Mesenchymal stem cell (in vitro differentiated cells and primary cell): Measurements from ENCODE around the gene VCAN.

ENCODE experiments used
- DNase-seq: peaks from one replicate; pipeline ENCODE4 v3.0.0-alpha.2; 2013
- H2AFZ ChIP-seq: one replicate; pipeline ENCODE4 v1.6.1; 2013; ENCODE audit warnings: low read depth, mild to moderate bottlenecking, control low read depth, inconsistent platforms, low read length, moderate library complexity
- H2AK5ac ChIP-seq: 2 replicates; pipeline ENCODE4 v1.6.1; 2013; ENCODE audit warnings: low read length, moderate library complexity, mild to moderate bottlenecking, inconsistent platforms; ENCODE audit not compliant: severe bottlenecking
- H2BK120ac ChIP-seq: one replicate; pipeline ENCODE4 v1.6.1; 2013; ENCODE audit warnings: low read depth, mild to moderate bottlenecking, inconsistent platforms, low read length, moderate library complexity
- H2BK12ac ChIP-seq, 2 experiments: one replicate each; pipeline ENCODE4 v1.6.1; 2013; ENCODE audit warnings: inconsistent platforms in 2 of 2, low read length in 2 of 2, mild to moderate bottlenecking in 2 of 2, moderate library complexity in 2 of 2, control low read depth in 1 of 2
- H2BK15ac ChIP-seq: one replicate; pipeline ENCODE4 v1.6.1; 2013; ENCODE audit warnings: mild to moderate bottlenecking, low read depth, inconsistent platforms; ENCODE audit not compliant: poor library complexity, severe bottlenecking
- H2BK5ac ChIP-seq: 2 replicates; pipeline ENCODE4 v1.6.1; 2013; ENCODE audit warnings: low read depth, mild to moderate bottlenecking, low read length, control low read depth, inconsistent platforms; ENCODE audit not compliant: poor library complexity, severe bottlenecking
- H3K14ac ChIP-seq, 2 experiments: one replicate each; pipeline ENCODE4 v1.6.1; 2013; ENCODE audit warnings: inconsistent platforms in 2 of 2, low read length in 2 of 2, control low read depth in 1 of 2, mild to moderate bottlenecking in 1 of 2, moderate library complexity in 1 of 2
- H3K18ac ChIP-seq, 2 experiments: one replicate each; pipeline ENCODE4 v1.6.1; 2013; ENCODE audit warnings: inconsistent platforms in 2 of 2, low read length in 2 of 2, control low read depth in 1 of 2, low read depth in 1 of 2, mild to moderate bottlenecking in 1 of 2
- H3K23ac ChIP-seq, 2 experiments: one replicate each; pipeline ENCODE4 v1.6.1; 2013; ENCODE audit warnings: inconsistent platforms in 2 of 2, low read length in 2 of 2, mild to moderate bottlenecking in 2 of 2, moderate library complexity in 2 of 2, control low read depth in 1 of 2
- H3K27ac ChIP-seq: 2 replicates; pipeline ENCODE4 v1.5.1; 2013; ENCODE audit warnings: mild to moderate bottlenecking, moderate library complexity, low read length, control low read depth, inconsistent platforms; ENCODE audit not compliant: poor library complexity, severe bottlenecking
- H3K27me3 ChIP-seq, 2 experiments: 2 replicates each; pipeline versions ENCODE4 v1.6.1 to v1.7.0; 2013; ENCODE audit warnings: low read length in 2 of 2, mild to moderate bottlenecking in 2 of 2, moderate library complexity in 2 of 2, control low read depth in 1 of 2, inconsistent platforms in 1 of 2; ENCODE audit not compliant: control insufficient read depth in 1 of 2, insufficient read depth in 1 of 2
- H3K36me3 ChIP-seq, 2 experiments: 2 replicates each; pipeline versions ENCODE4 v1.6.1 to v1.7.0; 2013; ENCODE audit warnings: low read length in 2 of 2, control low read depth in 1 of 2, inconsistent platforms in 1 of 2, low read depth in 1 of 2, mild to moderate bottlenecking in 1 of 2; ENCODE audit not compliant: insufficient read depth in 2 of 2, control insufficient read depth in 1 of 2
- H3K4ac ChIP-seq, 2 experiments: one replicate each; pipeline ENCODE4 v1.6.1; 2013; ENCODE audit warnings: inconsistent platforms in 2 of 2, low read length in 2 of 2, mild to moderate bottlenecking in 2 of 2, moderate library complexity in 2 of 2, control low read depth in 1 of 2, low read depth in 1 of 2
- H3K4me1 ChIP-seq: 2 replicates; pipeline ENCODE4 v1.6.1; 2013; ENCODE audit warnings: low read depth, low read length, control low read depth; ENCODE audit not compliant: control insufficient read depth, insufficient read depth
- H3K4me2 ChIP-seq: 2 replicates; pipeline ENCODE4 v1.6.1; 2013; ENCODE audit warnings: low read length, mild to moderate bottlenecking, inconsistent platforms; ENCODE audit not compliant: poor library complexity, severe bottlenecking
- H3K4me3 ChIP-seq, 2 experiments: 2 replicates each; pipeline versions ENCODE4 v1.5.1 to v1.7.0; 2013; ENCODE audit warnings: low read length in 2 of 2, mild to moderate bottlenecking in 2 of 2, control low read depth in 1 of 2, low read depth in 1 of 2; ENCODE audit not compliant: insufficient read depth in 1 of 2
- H3K79me1 ChIP-seq: replicated peaks from 2 replicates; pipeline ENCODE4 v1.6.1; 2013; ENCODE audit warnings: mild to moderate bottlenecking, control low read depth, low read length, inconsistent platforms; ENCODE audit not compliant: poor library complexity, severe bottlenecking
- H3K9ac ChIP-seq: 2 replicates; pipeline ENCODE4 v1.7.0; 2013; ENCODE audit warnings: mild to moderate bottlenecking, low read length, moderate library complexity
- H3K9me3 ChIP-seq: 2 replicates; pipeline ENCODE4 v1.7.0; 2013; ENCODE audit warnings: mild to moderate bottlenecking, low read length; ENCODE audit not compliant: control insufficient read depth
- H4K8ac ChIP-seq: one replicate; pipeline ENCODE4 v1.6.1; 2013; ENCODE audit warnings: inconsistent platforms, mild to moderate bottlenecking, low read length, moderate library complexity
- H4K91ac ChIP-seq: one replicate; pipeline ENCODE4 v1.6.1; 2013; ENCODE audit warnings: mild to moderate bottlenecking, low read length, inconsistent platforms
- WGBS: methylation state at CpG from one replicate; pipeline ENCODE4 v1.1.7; 2013; ENCODE audit warnings: mixed read lengths; 5-methylcytosine and 5-hydroxymethylcytosine counted together

VCAN gene

GRCh38 chr5:83487155-83487554, 15.6 kb downstream of the VCAN start:
- H2AFZ ChIP-seq, result no peak overlapping the region
- H3K4ac ChIP-seq, result no peak overlapping the region
- no peak overlapping the region for H3K14ac ChIP-seq
- H3K9ac ChIP-seq, result peak overlapping the region; percentile 6
- no peak overlapping the region for H3K18ac ChIP-seq
- WGBS, result 70% methylated on average over 1 of the region's 1 CpG
- H2BK12ac ChIP-seq, result no peak overlapping the region
- no peak overlapping the region for H2BK120ac ChIP-seq
- H2BK5ac ChIP-seq, result no peak overlapping the region
- H2BK15ac ChIP-seq, result no peak overlapping the region
- H3K4me2 ChIP-seq, result no peak overlapping the region
- H2AK5ac ChIP-seq, result no peak overlapping the region
- H3K79me1 ChIP-seq, result peaks cover 11% of the 10 kb centered on the region
- H3K23ac ChIP-seq, result no peak overlapping the region
- peak overlapping the region; percentile 67 for H3K27ac ChIP-seq
- no peak overlapping the region for H4K8ac ChIP-seq
- no peak overlapping the region for H4K91ac ChIP-seq
- H3K27me3 ChIP-seq, result no peaks in the 10 kb centered on the region
- H3K4me1 ChIP-seq, result peaks cover 2% of the 10 kb centered on the region
- no peak overlapping the region for H3K4me3 ChIP-seq
- DNase-seq, result no peak
- H3K36me3 ChIP-seq, result peaks cover 10 to 98% of the 10 kb centered on the region in 2 experiments
- H3K9me3 ChIP-seq, result no peaks in the 10 kb centered on the region

DNA sequence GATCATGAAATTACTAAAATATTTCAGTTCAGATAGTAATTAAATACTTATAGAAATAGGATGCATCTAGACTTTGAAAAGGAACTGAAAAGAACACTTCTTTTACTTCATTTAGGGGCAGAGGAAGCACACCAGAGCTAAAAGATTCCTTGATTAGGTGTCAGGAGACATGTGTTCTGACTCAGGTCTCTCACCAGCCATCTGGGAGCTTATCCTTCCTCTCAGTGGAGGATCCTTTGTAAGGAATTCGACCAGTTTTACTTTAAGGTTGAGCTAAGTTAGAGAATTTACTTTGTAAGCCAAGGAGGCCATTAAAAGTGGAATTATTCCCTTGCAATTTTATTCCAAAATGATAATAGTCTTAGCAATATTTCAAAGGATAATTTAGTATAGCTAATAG, 16.7 kb downstream of the VCAN start:
- no peak overlapping the region for H4K8ac ChIP-seq
- no peak overlapping the region for H3K18ac ChIP-seq
- no peak overlapping the region for H2AK5ac ChIP-seq
- no peak overlapping the region for H3K4me3 ChIP-seq
- no peak overlapping the region for H2BK5ac ChIP-seq
- H3K9me3 ChIP-seq, result no peaks in the 10 kb centered on the region
- no peak overlapping the region for H2BK15ac ChIP-seq
- no peak overlapping the region for H2BK120ac ChIP-seq
- peak overlapping the region; percentile 53 for H3K27ac ChIP-seq
- H3K14ac ChIP-seq, result no peak overlapping the region
- no peak overlapping the region for H3K23ac ChIP-seq
- H2BK12ac ChIP-seq, result no peak overlapping the region
- DNase-seq, result peak; percentile 70
- peaks cover 2% of the 10 kb centered on the region for H3K4me1 ChIP-seq
- WGBS, result 0% methylated on average over 1 of the region's 1 CpG
- no peak overlapping the region for H3K4me2 ChIP-seq
- peak overlapping the region; percentile 48 for H3K9ac ChIP-seq
- no peak overlapping the region for H2AFZ ChIP-seq
- H3K4ac ChIP-seq, result no peak overlapping the region
- H3K36me3 ChIP-seq, result peaks cover 10 to 98% of the 10 kb centered on the region in 2 experiments
- H3K27me3 ChIP-seq, result no peaks in the 10 kb centered on the region
- peaks cover 13% of the 10 kb centered on the region for H3K79me1 ChIP-seq
- H4K91ac ChIP-seq, result no peak overlapping the region

DNA sequence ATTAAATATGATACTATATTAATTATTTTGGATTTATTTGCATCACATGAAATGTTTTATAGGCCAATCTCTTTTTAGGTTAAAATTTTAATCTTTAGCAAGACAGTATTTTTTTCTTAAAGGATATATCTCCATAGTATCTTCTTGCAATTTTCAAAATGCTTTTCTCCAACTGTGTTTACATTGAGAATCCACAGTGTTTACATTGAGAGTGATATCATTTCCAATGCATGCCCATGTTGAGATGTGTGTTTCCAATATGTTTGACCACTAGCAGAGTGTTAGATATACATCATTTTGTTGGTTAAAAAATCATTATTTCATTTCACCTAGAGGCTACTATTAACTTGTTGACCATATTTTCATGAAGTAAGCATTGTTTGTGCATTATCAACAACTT, 17.3 kb downstream of the VCAN start:
- Histone ChIP-seq H3K9me3 (no peaks in the 10 kb centered on the region), H3K23ac (no peak overlapping the region), H3K4me3 (no peak overlapping the region), H3K4me2 (no peak overlapping the region), H2AFZ (no peak overlapping the region), H3K4me1 (peaks cover 5% of the 10 kb centered on the region), H3K18ac (no peak overlapping the region), H2BK120ac (no peak overlapping the region), H2BK12ac (no peak overlapping the region), H3K27ac (no peak overlapping the region), H4K8ac (no peak overlapping the region), H3K4ac (no peak overlapping the region), H3K9ac (peak overlapping the region; percentile 48), H2AK5ac (no peak overlapping the region), H3K27me3 (no peaks in the 10 kb centered on the region), H2BK5ac (no peak overlapping the region), H3K36me3 (peaks cover 14 to 98% of the 10 kb centered on the region in 2 experiments), H4K91ac (no peak overlapping the region), H2BK15ac (no peak overlapping the region), H3K14ac (no peak overlapping the region), H3K79me1 (peaks cover 17% of the 10 kb centered on the region)
- DNase-seq, result peak; percentile 74

DNA sequence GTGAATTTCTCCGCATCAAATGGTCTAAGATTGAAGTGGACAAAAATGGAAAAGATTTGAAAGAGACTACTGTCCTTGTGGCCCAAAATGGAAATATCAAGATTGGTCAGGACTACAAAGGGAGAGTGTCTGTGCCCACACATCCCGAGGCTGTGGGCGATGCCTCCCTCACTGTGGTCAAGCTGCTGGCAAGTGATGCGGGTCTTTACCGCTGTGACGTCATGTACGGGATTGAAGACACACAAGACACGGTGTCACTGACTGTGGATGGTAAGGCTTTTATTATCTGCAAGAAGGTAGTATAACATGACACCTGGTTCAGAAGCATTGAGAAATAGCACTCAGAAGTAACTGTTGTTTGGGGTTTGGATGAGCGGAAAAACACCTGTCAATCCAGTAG, 18.7 kb downstream of the VCAN start:
- no peak for DNase-seq
- peaks cover 19% of the 10 kb centered on the region for H3K79me1 ChIP-seq
- no peak overlapping the region for H3K4me3 ChIP-seq
- H2BK120ac ChIP-seq, result peak overlapping the region; percentile 27
- H2AK5ac ChIP-seq, result peak overlapping the region; percentile 77
- peak overlapping the region; percentile 14 to 84 for H3K18ac ChIP-seq
- no peak overlapping the region for H3K27ac ChIP-seq
- peaks cover 19 to 98% of the 10 kb centered on the region in 2 experiments for H3K36me3 ChIP-seq
- H3K4ac ChIP-seq, result peak overlapping the region in 1 of 2 experiments; percentile 57
- no peak overlapping the region for H3K23ac ChIP-seq
- H3K9ac ChIP-seq, result no peak overlapping the region
- no peaks in the 10 kb centered on the region for H3K9me3 ChIP-seq
- H2AFZ ChIP-seq, result no peak overlapping the region
- H2BK12ac ChIP-seq, result peak overlapping the region; percentile 69 to 97
- H2BK15ac ChIP-seq, result no peak overlapping the region
- peak overlapping the region in 1 of 2 experiments; percentile 60 for H3K14ac ChIP-seq
- 100% methylated on average over 9 of the region's 9 CpGs for WGBS
- peak overlapping the region; percentile 73 for H4K91ac ChIP-seq
- H3K27me3 ChIP-seq, result no peaks in the 10 kb centered on the region
- no peak overlapping the region for H3K4me2 ChIP-seq
- H3K4me1 ChIP-seq, result peaks cover 5% of the 10 kb centered on the region
- no peak overlapping the region for H2BK5ac ChIP-seq
- H4K8ac ChIP-seq, result no peak overlapping the region
